SU-DHL-6 (cell line): ENCODE data around the gene RAB31.

Experiments
- CTCF ChIP-seq: fragments of 200-600 bp; sonication (generic); IDR thresholded peaks from one replicate; pipeline ENCODE4 v1.5.1; 2017; ENCODE audit warnings: antibody characterized with exemption, mild to moderate bottlenecking, low read length, moderate library complexity; ENCODE audit not compliant: insufficient read depth, poor library complexity, severe bottlenecking
- EZH2phosphoT487 ChIP-seq: fragments of 200-600 bp; sonication (generic), shearing (Covaris generic); conservative IDR thresholded peaks from 2 replicates; pipeline ENCODE4 v1.6.1; 2018; ENCODE audit warnings: mild to moderate bottlenecking, antibody characterized with exemption, low read length, moderate library complexity, mixed read lengths

GRCh38 chr18:9810299-9810698 is 102.2 kb downstream of the RAB31 start:
- no peak for TF ChIP-seq CTCF
- TF ChIP-seq EZH2phosphoT487, result no peak
